Immature natural killer cell (primary cell): ENCODE data around the gene LGR4. TPM values are rescaled to one million over a fixed set of nuclear protein-coding genes. Genes with fewer than 3 reads are reported as not detected.

Experiments used
- DNase-seq, 3 donors: peaks; one replicate each; pipeline ENCODE4 v3.0.0; 2022; ENCODE audit warnings: mixed read lengths in 1 of 3
- H3K27ac Mint-ChIP-seq, 6 donors: one replicate each; pipeline ENCODE4 v1.8.0; 2020; ENCODE audit warnings: mixed read lengths in 6 of 6, mild to moderate bottlenecking in 5 of 6, inconsistent platforms in 4 of 6, moderate library complexity in 3 of 6
- H3K27me3 Mint-ChIP-seq, 3 donors: one replicate each; pipeline ENCODE4 v1.8.0; 2020 to 2021; ENCODE audit warnings: low read depth in 3 of 3, mild to moderate bottlenecking in 3 of 3, mixed read lengths in 3 of 3, moderate library complexity in 3 of 3, inconsistent platforms in 1 of 3
- H3K36me3 Mint-ChIP-seq, 3 donors: one replicate each; pipeline ENCODE4 v1.8.0; 2020; ENCODE audit warnings: mixed read lengths in 3 of 3, inconsistent platforms in 2 of 3, mild to moderate bottlenecking in 2 of 3
- H3K4me1 Mint-ChIP-seq, 2 donors: one replicate each; pipeline ENCODE4 v1.8.0; 2020; ENCODE audit warnings: inconsistent platforms in 2 of 2, mild to moderate bottlenecking in 2 of 2, mixed read lengths in 2 of 2, moderate library complexity in 1 of 2
- H3K4me3 Mint-ChIP-seq, 5 donors: one replicate each; pipeline ENCODE4 v1.8.0; 2020; ENCODE audit warnings: mild to moderate bottlenecking in 5 of 5, mixed read lengths in 5 of 5, inconsistent platforms in 3 of 5, moderate library complexity in 3 of 5
- H3K9me3 Mint-ChIP-seq, 6 donors: one replicate each; pipeline ENCODE4 v1.8.0; 2020; ENCODE audit warnings: mild to moderate bottlenecking in 6 of 6, mixed read lengths in 6 of 6, inconsistent platforms in 4 of 6, moderate library complexity in 3 of 6
- polyA plus RNA-seq, 3 donors: library from polyadenylated mRNA; unstranded; fragments of 300-500 nt; fragmentation: Illumina TruSeq; gene quantifications; one replicate each; pipeline ENCODE4 v1.2.3, GENCODE V29; 2021

The LGR4 gene
- polyA plus RNA-seq, 3 donors from 2014 or later, result 0.51 TPM; not detected in 2

- DNase-seq, result no peak
- H3K36me3 Mint-ChIP-seq, result no peaks in the 10 kb centered on the region
- H3K4me1 Mint-ChIP-seq, result no peaks in the 10 kb centered on the region
- H3K9me3 Mint-ChIP-seq, result peaks cover 0 to 1% (median 0%) of the 10 kb centered on the region in 6 donors
- H3K27me3 Mint-ChIP-seq, result peaks cover 0 to 3% (median 0%) of the 10 kb centered on the region in 3 donors
- H3K4me3 Mint-ChIP-seq, result no peak overlapping the region
- no peak overlapping the region for H3K27ac Mint-ChIP-seq
Measured at GRCh38 chr11:27390318-27391295, 82.0 kb downstream of the LGR4 start.

GRCh38 chr11:27388869-27389268 is 83.7 kb downstream of the LGR4 start:
- Mint-ChIP-seq H3K27ac (no peak overlapping the region), H3K4me1 (no peaks in the 10 kb centered on the region), H3K9me3 (no peaks in the 10 kb centered on the region), H3K4me3 (no peak overlapping the region), H3K27me3 (peaks cover 0 to 3% (median 0%) of the 10 kb centered on the region in 3 donors), H3K36me3 (no peaks in the 10 kb centered on the region)
- no peak for DNase-seq

GRCh38 chr11:27388001-27388400 is 84.6 kb downstream of the LGR4 start:
- Mint-ChIP-seq H3K27ac (no peak overlapping the region), H3K36me3 (no peaks in the 10 kb centered on the region), H3K4me3 (no peak overlapping the region), H3K4me1 (no peaks in the 10 kb centered on the region), H3K27me3 (peaks cover 0 to 3% (median 0%) of the 10 kb centered on the region in 3 donors), H3K9me3 (no peaks in the 10 kb centered on the region)
- no peak for DNase-seq

GRCh38 chr11:27387362-27387761 is 85.2 kb downstream of the LGR4 start:
- Mint-ChIP-seq H3K9me3 (no peaks in the 10 kb centered on the region), H3K4me3 (no peak overlapping the region), H3K27ac (no peak overlapping the region), H3K4me1 (no peaks in the 10 kb centered on the region), H3K36me3 (no peaks in the 10 kb centered on the region), H3K27me3 (peaks cover 0 to 3% (median 0%) of the 10 kb centered on the region in 3 donors)
- no peak for DNase-seq

- Mint-ChIP-seq H3K27me3 (peaks cover 0 to 7% (median 0%) of the 10 kb centered on the region in 3 donors), H3K4me3 (no peak overlapping the region), H3K27ac (no peak overlapping the region), H3K9me3 (no peaks in the 10 kb centered on the region), H3K4me1 (no peaks in the 10 kb centered on the region), H3K36me3 (no peaks in the 10 kb centered on the region)
- no peak for DNase-seq
Measured at GRCh38 chr11:27386181-27386845, 86.3 kb downstream of the LGR4 start.

- Mint-ChIP-seq H3K36me3 (no peaks in the 10 kb centered on the region), H3K4me1 (no peaks in the 10 kb centered on the region), H3K27me3 (peaks cover 0 to 7% (median 0%) of the 10 kb centered on the region in 3 donors), H3K27ac (no peak overlapping the region), H3K4me3 (no peak overlapping the region), H3K9me3 (no peaks in the 10 kb centered on the region)
- no peak for DNase-seq
Measured at GRCh38 chr11:27385245-27385644, 87.3 kb downstream of the LGR4 start.

- Mint-ChIP-seq H3K36me3 (no peaks in the 10 kb centered on the region), H3K4me1 (no peaks in the 10 kb centered on the region), H3K27ac (no peak overlapping the region)
Measured at GRCh38 chr11:27384227-27384626, 88.4 kb downstream of the LGR4 start.

GRCh38 chr11:27383645-27384044 is 88.9 kb downstream of the LGR4 start:
- H3K9me3 Mint-ChIP-seq, result no peaks in the 10 kb centered on the region

More at GRCh38 chr11:27384227-27384626, 88.4 kb downstream of the LGR4 start:
- Mint-ChIP-seq H3K4me3 (no peak overlapping the region), H3K27me3 (peaks cover 0 to 9% (median 2%) of the 10 kb centered on the region in 3 donors), H3K9me3 (no peaks in the 10 kb centered on the region)
- DNase-seq, result no peak

GRCh38 chr11:27381238-27381666 is 91.3 kb downstream of the LGR4 start:
- no peaks in the 10 kb centered on the region for H3K36me3 Mint-ChIP-seq
- no peaks in the 10 kb centered on the region for H3K4me1 Mint-ChIP-seq
- H3K27me3 Mint-ChIP-seq, result peaks cover 0 to 6% (median 2%) of the 10 kb centered on the region in 3 donors
- H3K9me3 Mint-ChIP-seq, result no peaks in the 10 kb centered on the region
- no peak overlapping the region for H3K27ac Mint-ChIP-seq
- no peak overlapping the region for H3K4me3 Mint-ChIP-seq
- no peak for DNase-seq

More at GRCh38 chr11:27383645-27384044, 88.9 kb downstream of the LGR4 start:
- no peaks in the 10 kb centered on the region for H3K36me3 Mint-ChIP-seq
- no peak overlapping the region for H3K27ac Mint-ChIP-seq
- H3K4me1 Mint-ChIP-seq, result no peaks in the 10 kb centered on the region
- H3K4me3 Mint-ChIP-seq, result no peak overlapping the region
- H3K27me3 Mint-ChIP-seq, result peaks cover 0 to 9% (median 2%) of the 10 kb centered on the region in 3 donors
- DNase-seq, result no peak

- H3K27ac Mint-ChIP-seq, result no peak overlapping the region
- H3K27me3 Mint-ChIP-seq, result peaks cover 0 to 6% (median 2%) of the 10 kb centered on the region in 3 donors
- H3K4me1 Mint-ChIP-seq, result no peaks in the 10 kb centered on the region
- no peaks in the 10 kb centered on the region for H3K9me3 Mint-ChIP-seq
- no peak for DNase-seq
- no peaks in the 10 kb centered on the region for H3K36me3 Mint-ChIP-seq
- no peak overlapping the region for H3K4me3 Mint-ChIP-seq
Measured at GRCh38 chr11:27380771-27381170, 91.8 kb downstream of the LGR4 start.

GRCh38 chr11:27379449-27379848 is 93.1 kb downstream of the LGR4 start:
- H3K27ac Mint-ChIP-seq, result no peak overlapping the region
- H3K9me3 Mint-ChIP-seq, result no peaks in the 10 kb centered on the region
- H3K27me3 Mint-ChIP-seq, result peaks cover 0 to 6% (median 2%) of the 10 kb centered on the region in 3 donors
- DNase-seq, result no peak
- no peak overlapping the region for H3K4me3 Mint-ChIP-seq
- no peaks in the 10 kb centered on the region for H3K36me3 Mint-ChIP-seq
- H3K4me1 Mint-ChIP-seq, result no peaks in the 10 kb centered on the region

- no peak for DNase-seq
- Mint-ChIP-seq H3K36me3 (no peaks in the 10 kb centered on the region), H3K27me3 (peaks cover 0 to 3% (median 2%) of the 10 kb centered on the region in 3 donors), H3K9me3 (no peaks in the 10 kb centered on the region), H3K27ac (no peak overlapping the region), H3K4me1 (no peaks in the 10 kb centered on the region), H3K4me3 (no peak overlapping the region)
Measured at GRCh38 chr11:27375370-27375769, 97.2 kb downstream of the LGR4 start.

GRCh38 chr11:27373856-27374602 is 98.6 kb downstream of the LGR4 start:
- Mint-ChIP-seq H3K4me1 (no peaks in the 10 kb centered on the region), H3K27ac (no peak overlapping the region), H3K4me3 (no peak overlapping the region), H3K36me3 (no peaks in the 10 kb centered on the region), H3K9me3 (no peaks in the 10 kb centered on the region), H3K27me3 (no peaks in the 10 kb centered on the region)
- DNase-seq, result no peak
